Tibial artery (tissue), 4 donors: ENCODE measurements around the gene INAFM2.
A peak's percentile ranks its signal among the peaks of the same experiment; 100 is the strongest.

Experiments used
- DNase-seq, 2 donors: peaks; one replicate each; pipeline ENCODE4 v3.0.0-alpha.2; 2019
- H3K27ac ChIP-seq, 2 donors: fragments of 200-600 bp; sonication (generic) in 1 of 2; 1 replicate in 1 of 2; 2 replicates in 1 of 2; pipeline ENCODE4 v1.5.1; 2018 to 2019; ENCODE audit warnings: mild to moderate bottlenecking in 1 of 2
- H3K27me3 ChIP-seq, 2 donors: fragments of 200-600 bp; sonication (generic) in 1 of 2; one replicate each; pipeline versions ENCODE4 v1.5.1 to v1.6.0; 2016 to 2019
- H3K36me3 ChIP-seq, 3 donors: fragments of 200-600 bp; sonication (generic) in 2 of 3; one replicate each; pipeline ENCODE4 v1.5.1; 2016 to 2019; ENCODE audit warnings: mild to moderate bottlenecking in 2 of 3
- H3K4me1 ChIP-seq, 4 donors: fragments of 200-600 bp; sonication (generic) in 2 of 4; 1 replicate in 3 of 4; 2 replicates in 1 of 4; pipeline ENCODE4 v1.5.1; 2016 to 2019
- H3K4me3 ChIP-seq, 2 donors: fragments of 200-600 bp; sonication (generic) in 1 of 2; 1 replicate in 1 of 2; 2 replicates in 1 of 2; pipeline ENCODE4 v1.5.1; 2018 to 2019; ENCODE audit warnings: mild to moderate bottlenecking in 2 of 2
- H3K9me3 ChIP-seq, 3 donors: fragments of 200-600 bp; sonication (generic) in 1 of 3; one replicate each; pipeline ENCODE4 v1.5.1; 2016 to 2019
- intact Hi-C: fragments of 100-400 bp; cut with DNase I; formaldehyde crosslinking; loops from one replicate; pipeline ENCODE4 v1.15.0; 2023; ENCODE audit warnings: low total_unique reads
- TF ChIP-seq, protein P1 (sequence below), 2 experiments: fragments of 200-600 bp in 1 of 2; fragments of 450-650 bp in 1 of 2; IDR thresholded peaks; one replicate each; pipeline ENCODE4 v1.5.1; 2017 to 2019; ENCODE audit warnings: antibody characterized with exemption in 2 of 2, mild to moderate bottlenecking in 1 of 2, moderate library complexity in 1 of 2

The INAFM2 gene

DNA sequence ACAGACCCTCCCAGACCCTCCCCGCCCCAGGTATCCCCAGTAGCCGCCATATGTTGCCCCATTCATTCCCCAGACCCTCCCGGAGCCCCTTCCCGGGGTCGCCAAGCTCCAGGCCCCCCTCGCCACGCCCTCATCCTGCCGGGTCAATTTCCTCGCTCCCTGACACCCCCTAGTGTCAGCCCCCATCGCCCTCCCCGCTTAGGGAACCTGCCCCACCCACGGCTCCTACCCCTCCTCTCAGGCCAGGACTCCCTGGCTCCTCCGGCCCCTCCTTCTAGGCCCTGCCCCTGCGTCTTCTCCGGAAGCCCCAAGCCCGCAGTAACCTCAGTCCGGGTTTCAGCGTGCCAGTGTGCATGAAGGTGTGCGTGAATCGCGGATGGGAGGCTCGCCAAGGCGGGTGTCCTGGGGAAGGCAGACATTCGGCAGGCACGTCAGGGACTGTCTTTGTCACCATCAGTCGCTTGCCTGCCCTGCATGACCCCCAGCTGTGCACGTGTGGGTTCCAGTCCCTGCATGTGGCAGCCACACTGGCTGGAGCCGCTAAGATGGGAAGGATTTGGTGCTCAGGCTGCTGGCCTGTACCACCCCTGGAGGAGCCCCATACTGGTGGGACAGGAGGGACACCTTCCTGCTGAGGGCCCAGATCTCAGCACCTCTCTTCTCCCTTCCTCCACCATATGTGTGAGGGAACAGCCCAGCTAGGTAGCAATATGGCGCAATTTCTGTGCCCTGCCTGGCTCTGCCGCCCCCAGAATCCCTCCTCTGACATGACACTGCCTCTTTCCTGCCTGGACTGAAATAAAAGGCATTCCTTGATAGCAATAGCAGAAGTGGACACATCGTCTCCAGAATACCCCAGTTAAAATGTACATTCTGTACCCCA lies 35.2 kb downstream of the INAFM2 start:
- Histone ChIP-seq H3K36me3 (no peaks in the 10 kb centered on the region), H3K27me3 (peaks cover 0 to 4% of the 10 kb centered on the region in 2 donors), H3K9me3 (no peaks in the 10 kb centered on the region), H3K27ac (no peak overlapping the region), H3K4me1 (peaks cover 0 to 25% (median 17%) of the 10 kb centered on the region in 4 donors), H3K4me3 (peak overlapping the region; percentile 41 to 53)
- TF ChIP-seq, protein P1, sequence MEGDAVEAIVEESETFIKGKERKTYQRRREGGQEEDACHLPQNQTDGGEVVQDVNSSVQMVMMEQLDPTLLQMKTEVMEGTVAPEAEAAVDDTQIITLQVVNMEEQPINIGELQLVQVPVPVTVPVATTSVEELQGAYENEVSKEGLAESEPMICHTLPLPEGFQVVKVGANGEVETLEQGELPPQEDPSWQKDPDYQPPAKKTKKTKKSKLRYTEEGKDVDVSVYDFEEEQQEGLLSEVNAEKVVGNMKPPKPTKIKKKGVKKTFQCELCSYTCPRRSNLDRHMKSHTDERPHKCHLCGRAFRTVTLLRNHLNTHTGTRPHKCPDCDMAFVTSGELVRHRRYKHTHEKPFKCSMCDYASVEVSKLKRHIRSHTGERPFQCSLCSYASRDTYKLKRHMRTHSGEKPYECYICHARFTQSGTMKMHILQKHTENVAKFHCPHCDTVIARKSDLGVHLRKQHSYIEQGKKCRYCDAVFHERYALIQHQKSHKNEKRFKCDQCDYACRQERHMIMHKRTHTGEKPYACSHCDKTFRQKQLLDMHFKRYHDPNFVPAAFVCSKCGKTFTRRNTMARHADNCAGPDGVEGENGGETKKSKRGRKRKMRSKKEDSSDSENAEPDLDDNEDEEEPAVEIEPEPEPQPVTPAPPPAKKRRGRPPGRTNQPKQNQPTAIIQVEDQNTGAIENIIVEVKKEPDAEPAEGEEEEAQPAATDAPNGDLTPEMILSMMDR (IDR thresholded peaks at IDR 0.05), result no peak
- intact Hi-C loops, result no loop called here
- DNase-seq, result no peak

DNA sequence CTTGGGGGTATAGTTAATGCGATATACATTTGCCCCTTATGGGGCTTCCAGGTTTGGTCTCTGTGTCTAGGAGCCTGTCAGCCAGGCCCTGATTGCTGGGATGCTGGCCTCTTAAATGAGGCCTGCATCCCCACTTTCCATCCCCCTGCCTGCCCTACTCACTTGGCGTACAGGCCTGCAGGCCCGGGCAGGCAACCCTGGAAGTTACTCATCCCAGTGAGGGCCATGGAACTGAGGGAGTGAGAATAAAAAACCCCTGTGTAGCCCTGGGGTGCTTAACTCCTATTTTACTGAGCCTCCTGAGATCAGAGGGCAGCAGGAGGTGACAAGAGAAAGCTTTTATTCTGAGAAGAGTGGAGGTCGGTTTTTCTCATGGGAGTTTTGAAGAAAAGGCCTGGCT lies 36.5 kb downstream of the INAFM2 start:
- peaks cover 0 to 17% (median 12%) of the 10 kb centered on the region in 4 donors for H3K4me1 ChIP-seq
- H3K27me3 ChIP-seq, result peaks cover 0 to 4% of the 10 kb centered on the region in 2 donors
- DNase-seq, result no peak
- TF ChIP-seq, protein P1 (IDR thresholded peaks at IDR 0.05), result no peak
- no peak overlapping the region for H3K4me3 ChIP-seq
- intact Hi-C loops, result loop anchor here (10.0 kb wide), 1 partner anchor 75 kb away; the partner anchor contains the start of gene ANKRD63
- H3K36me3 ChIP-seq, result no peaks in the 10 kb centered on the region
- H3K9me3 ChIP-seq, result no peaks in the 10 kb centered on the region
- H3K27ac ChIP-seq, result no peak overlapping the region

DNA sequence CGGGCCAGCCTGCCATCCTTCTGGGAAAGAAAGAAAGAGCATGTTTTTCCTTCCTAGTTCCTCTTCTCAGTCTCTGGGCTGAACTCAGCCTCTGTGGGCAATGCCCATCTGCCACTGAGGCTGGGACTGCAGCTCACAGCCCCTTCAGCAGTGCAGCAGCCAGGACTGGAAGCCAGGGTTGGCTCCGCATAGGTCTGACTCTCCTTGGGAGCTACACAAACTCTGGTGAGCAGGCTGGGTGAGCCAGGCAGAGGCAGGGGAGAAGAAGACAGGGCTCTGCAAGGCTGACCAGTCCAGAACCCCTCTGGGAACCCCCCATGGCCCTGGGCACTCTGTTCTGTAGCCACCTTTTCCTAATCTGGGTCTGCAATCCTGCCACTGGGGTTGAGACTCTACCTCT lies 38.1 kb downstream of the INAFM2 start:
- DNase-seq, result no peak
- TF ChIP-seq, protein P1 (IDR thresholded peaks at IDR 0.05), result no peak
- Histone ChIP-seq H3K9me3 (no peaks in the 10 kb centered on the region), H3K27ac (no peak overlapping the region), H3K4me1 (peaks cover 0 to 19% (median 13%) of the 10 kb centered on the region in 4 donors), H3K36me3 (no peaks in the 10 kb centered on the region), H3K27me3 (peaks cover 0 to 4% of the 10 kb centered on the region in 2 donors), H3K4me3 (no peak overlapping the region)
- intact Hi-C loops, result loop anchor here (10.0 kb wide), 1 partner anchor 77 kb away; the partner anchor contains the start of gene ANKRD63

DNA sequence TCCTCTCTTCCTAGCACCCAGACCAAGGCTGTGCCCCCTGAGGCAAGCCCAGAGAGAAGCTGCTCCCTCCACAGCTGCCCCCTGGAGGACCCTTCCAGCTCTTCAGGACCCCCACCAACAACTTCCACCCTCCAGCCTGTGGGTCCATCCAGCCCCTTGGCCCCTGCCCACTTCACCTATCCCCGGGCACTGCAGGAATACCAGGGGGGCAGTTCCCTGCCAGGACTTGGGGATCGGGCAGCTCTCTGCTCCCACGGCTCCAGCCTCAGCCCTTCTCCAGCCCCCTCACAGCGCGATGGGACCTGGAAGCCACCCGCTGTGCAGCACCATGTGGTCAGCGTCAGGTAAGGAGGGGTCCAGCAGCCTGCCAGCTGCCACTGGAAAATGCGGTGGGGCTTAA lies 40.1 kb downstream of the INAFM2 start:
- no peaks in the 10 kb centered on the region for H3K36me3 ChIP-seq
- H3K4me3 ChIP-seq, result no peak overlapping the region
- TF ChIP-seq, protein P1 (IDR thresholded peaks at IDR 0.05), result no peak
- intact Hi-C loops, result loop anchor here (10.0 kb wide), 1 partner anchor 79 kb away; the partner anchor contains the start of gene ANKRD63
- H3K4me1 ChIP-seq, result peaks cover 0 to 25% (median 18%) of the 10 kb centered on the region in 4 donors
- H3K27ac ChIP-seq, result no peak overlapping the region
- peaks cover 0 to 4% of the 10 kb centered on the region in 2 donors for H3K27me3 ChIP-seq
- H3K9me3 ChIP-seq, result no peaks in the 10 kb centered on the region
- no peak for DNase-seq

DNA sequence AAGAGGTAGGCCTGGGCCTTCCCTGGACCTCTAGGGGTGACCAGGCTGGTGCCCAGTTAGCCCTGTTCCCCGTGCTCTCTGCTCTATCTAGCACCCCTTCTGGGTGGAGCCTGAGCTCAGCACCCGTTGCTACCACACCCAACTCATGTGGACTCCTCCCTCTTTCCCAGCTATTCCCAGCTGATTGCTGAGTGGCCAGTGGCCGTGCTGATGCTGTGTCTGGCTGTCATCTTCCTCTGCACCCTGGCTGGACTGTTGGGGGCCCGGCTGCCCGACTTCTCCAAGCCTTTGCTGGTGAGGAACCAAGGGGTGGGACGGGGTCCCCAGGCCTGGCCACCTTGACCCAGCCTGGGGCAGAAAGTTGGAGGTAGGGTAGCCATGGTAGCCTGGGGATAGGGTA lies 40.8 kb downstream of the INAFM2 start:
- Histone ChIP-seq H3K4me3 (no peak overlapping the region), H3K27me3 (no peaks in the 10 kb centered on the region), H3K9me3 (no peaks in the 10 kb centered on the region), H3K36me3 (no peaks in the 10 kb centered on the region), H3K27ac (no peak overlapping the region), H3K4me1 (peaks cover 0 to 21% (median 17%) of the 10 kb centered on the region in 4 donors)
- TF ChIP-seq, protein P1 (IDR thresholded peaks at IDR 0.05), result no peak
- DNase-seq, result no peak
- intact Hi-C loops, result loop anchor here (10.0 kb wide), 1 partner anchor 79 kb away; the partner anchor contains the start of gene ANKRD63
